ENCODE data around the gene LSM10.
A peak's percentile ranks its signal among the peaks of the same experiment; 100 is the strongest.

LSM10 gene

DNA sequence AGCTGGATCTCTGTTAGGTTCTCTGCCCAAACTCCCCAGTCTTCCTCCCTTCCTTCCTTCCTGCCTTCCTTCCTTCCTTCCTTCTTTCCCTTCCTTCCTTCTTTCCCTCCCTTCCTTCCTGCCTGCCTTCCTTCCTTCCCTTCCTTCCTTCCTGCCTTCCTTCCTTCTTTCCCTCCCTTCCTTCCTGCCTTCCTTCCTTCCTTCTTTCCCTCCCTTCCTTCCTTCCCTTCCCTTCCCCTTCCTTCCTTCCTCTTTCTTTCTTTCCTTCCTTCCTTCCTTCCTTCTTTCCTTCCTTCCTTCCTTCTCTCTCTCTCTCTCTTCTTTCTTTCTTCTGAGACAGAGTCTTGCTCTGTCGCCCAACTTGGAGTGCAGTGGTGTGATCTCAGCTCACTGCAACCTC lies 8.7 kb upstream of the LSM10 start:
- DNase-seq = no peak

GRCh38 chr1:36402504-36402890 lies 4.8 kb upstream of the LSM10 start:
- no peak for DNase-seq

- no peak for DNase-seq
These were observed 4.1 kb upstream of the LSM10 start for GRCh38 chr1:36401602-36402503.

- DNase-seq = peak; percentile 48
These were observed 3.3 kb upstream of the LSM10 start for GRCh38 chr1:36400825-36401601.

DNA sequence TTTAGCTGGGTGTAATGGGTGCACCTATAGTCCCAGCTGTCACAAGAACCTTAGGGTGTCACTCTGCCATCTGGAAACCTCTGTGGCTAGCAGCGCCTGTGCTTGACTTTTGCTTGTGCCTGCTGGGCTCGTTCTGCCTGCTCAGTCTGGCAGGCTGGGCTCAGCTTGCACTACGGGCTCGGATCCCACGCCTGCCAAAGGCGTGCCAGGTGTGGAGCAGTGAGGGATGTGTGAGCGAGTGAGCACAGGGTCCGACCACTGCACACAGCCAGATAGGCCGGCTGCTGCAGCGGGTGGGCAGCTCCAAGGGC lies 2.8 kb upstream of the LSM10 start:
- no peak for DNase-seq

- DNase-seq = no peak
These were observed 766 bp upstream of the LSM10 start for GRCh38 chr1:36398370-36398977.

DNA sequence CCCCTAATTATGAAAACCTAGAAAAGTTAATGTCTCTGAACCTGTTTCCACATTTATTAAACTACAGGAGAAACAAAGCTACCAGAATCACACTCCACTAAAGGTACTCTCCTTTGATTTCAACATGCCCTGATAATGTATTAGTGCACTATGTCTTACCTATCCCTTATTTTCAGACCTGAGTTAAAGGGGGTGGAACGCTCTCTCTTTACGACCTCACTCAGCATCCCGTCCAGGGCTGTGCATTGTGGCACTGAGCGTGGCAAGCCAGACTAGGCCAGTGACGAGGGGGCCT lies 678 bp downstream of the LSM10 start:
- DNase-seq = no peak

DNA sequence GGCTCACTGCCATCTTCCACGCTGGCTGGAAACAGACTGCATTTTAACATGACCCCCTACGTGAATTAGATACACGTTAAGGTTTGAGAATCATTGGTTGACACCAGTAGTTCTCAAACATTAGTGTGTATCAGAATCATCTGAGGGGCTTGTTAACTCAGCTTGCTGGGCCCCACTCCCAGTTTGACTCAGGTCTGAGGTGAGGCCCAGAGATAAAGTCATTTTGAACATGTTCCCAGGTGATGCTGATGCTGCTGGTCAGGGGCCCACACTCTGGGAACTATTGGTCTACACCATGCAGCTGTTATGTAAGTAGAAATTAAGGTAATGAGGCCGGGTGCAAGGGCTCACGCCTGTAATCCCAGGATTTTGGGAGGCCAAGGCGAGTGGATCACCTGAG lies 1.3 kb downstream of the LSM10 start:
- no peak for DNase-seq

GRCh38 chr1:36393686-36394085 lies 4.0 kb downstream of the LSM10 start:
- DNase-seq = no peak

DNA sequence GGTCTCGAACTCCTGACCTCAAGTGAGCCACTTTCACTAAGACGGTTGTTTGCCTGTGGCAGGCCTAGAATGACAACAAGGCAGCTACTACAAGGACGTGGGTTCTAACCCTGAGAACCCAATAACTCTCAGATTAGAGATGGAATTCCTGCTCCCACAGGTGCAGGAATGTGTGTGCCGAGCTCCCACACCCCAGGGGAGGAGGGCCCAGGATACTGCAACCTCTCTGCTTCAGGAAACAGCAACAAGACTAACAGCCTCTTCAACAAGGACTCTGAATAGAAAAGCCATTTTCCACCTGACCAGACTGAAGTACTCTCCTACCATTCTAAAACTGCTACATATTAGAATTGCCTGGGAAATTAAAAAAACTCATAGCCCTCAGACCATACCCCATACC lies 4.9 kb downstream of the LSM10 start:
- DNase-seq = no peak

- no peak for DNase-seq
These were observed 6.4 kb downstream of the LSM10 start for GRCh38 chr1:36391271-36391670.

- DNase-seq = no peak
These were observed 7.3 kb downstream of the LSM10 start for GRCh38 chr1:36390411-36390810.

DNA sequence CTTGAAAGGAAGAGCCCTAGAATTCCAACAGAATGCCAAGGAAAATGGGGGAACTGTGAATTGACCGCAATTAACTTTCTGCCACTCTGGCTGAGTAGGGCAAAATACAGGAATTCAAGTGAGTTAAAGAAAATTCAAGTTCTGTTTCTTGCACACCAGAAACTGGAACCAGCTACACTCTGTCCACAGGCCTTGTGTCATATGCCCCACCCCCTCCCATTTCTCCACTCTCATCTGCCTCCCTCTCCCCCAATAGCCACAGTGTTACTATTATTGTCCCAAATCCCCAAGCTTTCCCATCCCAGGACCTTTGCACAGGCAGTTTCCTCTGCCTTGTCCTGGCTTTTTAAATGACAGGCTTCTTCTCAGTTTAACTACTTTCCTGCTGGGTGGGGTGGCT lies 7.7 kb downstream of the LSM10 start:
- DNase-seq = no peak

DNA sequence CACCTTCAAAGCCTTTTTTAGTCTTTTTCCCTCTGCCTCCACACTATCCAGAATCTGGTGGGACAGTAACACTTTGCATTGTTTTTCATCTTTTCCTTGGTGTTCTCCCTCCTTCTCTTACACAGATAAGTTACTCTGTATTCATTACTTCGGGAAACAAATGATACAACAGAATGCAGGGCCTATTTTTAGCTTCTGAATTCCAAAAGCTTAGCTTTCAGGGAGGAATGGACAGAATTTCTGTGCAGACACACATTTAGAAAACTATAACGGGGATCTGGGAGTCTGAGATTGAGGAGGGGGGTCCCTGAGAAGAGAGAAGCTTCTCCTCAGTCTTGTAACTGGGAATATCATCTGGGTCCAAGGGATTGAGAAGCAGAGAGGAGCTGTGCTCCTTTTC lies 8.4 kb downstream of the LSM10 start:
- DNase-seq = no peak

DNA sequence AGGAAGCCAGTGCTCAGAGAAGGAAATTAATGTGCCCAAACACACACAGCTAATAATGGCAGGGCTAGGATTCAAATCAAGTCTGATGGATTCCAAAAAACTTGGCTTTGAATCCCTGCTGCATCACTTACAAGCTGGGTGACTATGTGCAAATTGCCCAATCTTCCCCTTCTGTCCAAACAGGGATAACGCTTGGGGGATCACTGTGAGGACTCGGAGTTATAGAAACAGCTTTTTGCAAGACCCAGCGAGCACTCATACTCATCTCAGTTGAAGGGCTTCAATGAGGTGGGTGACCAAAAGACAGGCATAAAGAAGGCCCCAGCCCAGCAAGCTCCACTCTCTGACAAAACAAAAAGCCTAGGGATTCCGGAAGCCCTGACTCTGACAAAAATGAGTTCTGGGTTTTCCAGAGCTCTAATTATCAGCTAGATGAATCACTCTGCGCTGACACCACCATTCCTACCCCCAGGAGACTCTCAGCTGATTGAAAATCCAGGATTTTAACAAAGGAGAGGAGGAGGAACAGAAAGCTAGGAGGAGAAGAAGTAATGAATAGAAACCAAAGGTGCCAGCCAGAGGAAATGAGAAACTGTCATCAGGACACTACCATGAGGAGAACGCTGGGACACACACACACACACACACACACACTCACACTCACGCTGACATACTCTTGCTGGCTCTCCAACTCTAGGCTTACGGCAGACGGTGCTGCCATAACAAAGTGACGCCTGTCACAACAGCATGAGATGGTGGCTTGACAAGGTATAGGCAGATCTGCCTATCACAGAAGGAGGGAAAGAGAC lies 10.4 kb downstream of the LSM10 start:
- no peak for DNase-seq

GRCh38 chr1:36386265-36387140 lies 11.2 kb downstream of the LSM10 start:
- DNase-seq = peak; percentile 96

DNA sequence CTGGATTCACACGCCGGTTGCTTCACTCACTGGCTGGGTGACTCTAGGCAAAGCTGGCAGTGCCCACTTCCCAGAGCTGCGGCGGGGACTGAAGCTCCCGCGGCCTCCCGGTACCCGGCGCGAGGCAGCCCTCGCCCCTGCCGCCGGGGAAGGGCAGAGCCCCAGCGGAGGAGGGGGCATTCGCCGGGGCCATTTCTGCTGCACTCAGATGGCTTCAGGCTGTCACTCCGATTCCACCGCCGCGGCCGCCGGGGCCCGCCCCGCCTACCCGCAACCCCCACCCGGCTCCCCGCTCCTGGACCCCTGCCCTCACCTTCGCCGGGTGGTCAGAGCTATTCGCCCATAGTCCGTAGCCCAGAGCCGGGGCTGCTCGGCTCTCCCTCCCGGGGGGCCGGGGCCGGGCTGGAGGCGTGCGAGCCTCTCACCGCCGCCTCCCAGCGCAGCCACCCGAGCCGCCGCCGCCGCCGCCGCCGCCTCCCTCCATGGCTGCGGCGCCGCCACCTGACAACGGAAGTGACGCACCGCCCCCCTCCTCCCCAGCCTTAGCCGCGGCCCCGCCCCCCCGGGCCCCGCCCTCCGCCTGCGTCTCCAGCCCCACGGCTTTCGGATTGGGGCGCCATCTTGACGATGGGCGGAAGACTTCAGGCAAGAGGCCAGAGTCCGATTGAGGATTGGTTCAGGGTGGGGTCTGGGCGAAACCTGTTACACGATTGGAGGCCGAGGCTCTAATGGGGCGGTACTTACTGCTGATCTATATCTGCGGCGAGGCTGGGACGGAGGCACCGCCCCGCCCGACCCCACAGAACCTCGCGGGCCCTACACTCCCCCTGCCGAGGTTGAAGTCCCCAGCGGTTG lies 12.1 kb downstream of the LSM10 start, which contains the start of gene STK40:
Gene STK40 (minus strand): TSS at position 515 of the 855 bp plus-strand sequence. CDS start 24,592 bp downstream, outside the sequence.
- DNase-seq = peak; percentile 98

GRCh38 chr1:36384542-36385409 lies 12.9 kb downstream of the LSM10 start:
- DNase-seq = peak; percentile 31

DNA sequence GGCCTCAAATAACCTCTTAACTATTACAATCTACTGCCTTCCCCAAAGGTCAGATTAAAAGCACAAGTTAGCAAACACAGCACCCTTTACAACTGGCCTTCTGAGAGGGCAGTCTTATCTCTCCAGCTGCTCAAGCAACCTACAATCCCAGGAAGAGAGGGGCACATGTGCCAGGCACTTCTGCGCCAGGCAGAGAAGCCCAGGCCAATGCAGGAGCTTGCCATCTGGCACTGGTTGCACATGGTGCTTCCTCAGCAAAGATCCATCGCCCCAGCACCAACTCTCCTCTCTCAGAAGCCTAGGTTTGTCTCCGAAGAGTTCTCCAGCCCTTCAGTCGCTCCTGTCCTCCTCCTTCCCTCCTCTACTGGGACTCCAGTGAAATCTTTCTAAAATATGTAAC lies 14.5 kb downstream of the LSM10 start:
- DNase-seq = no peak

DNA sequence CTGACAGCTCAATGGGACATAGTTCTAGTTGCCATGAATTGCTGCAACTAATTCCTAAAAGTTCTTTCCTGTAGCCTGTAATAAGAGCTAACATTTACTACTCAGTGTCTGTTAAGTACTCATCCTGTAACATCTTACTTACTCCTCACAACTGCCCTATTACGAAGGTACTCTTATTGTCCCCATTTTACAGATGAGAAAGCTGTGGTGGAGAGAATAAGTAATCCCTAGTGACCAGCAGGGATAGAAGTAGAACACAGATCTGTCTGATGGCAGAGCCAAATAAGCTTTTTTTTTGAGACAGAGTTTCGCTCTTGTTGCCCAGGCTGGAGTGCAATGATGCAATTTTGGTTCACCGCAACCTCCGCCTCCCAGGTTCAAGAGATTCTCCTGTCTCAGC lies 15.0 kb downstream of the LSM10 start:
- DNase-seq = no peak

Data from stimulated activated CD4-positive, alpha-beta T cell treated with anti-CD3 and anti-CD28 coated beads, Interleukin-4, amount 100 ng/mL, for 24 hours (primary cell).